Aorta (tissue), 5 donors: ENCODE results near the gene USP12. TPM values are rescaled to one million over a fixed set of nuclear protein-coding genes. Genes with fewer than 3 reads are reported as not detected.

ENCODE experiments used
- ATAC-seq: fragments of 200-7000 bp; cut with Tn5 transposase; one replicate; pipeline ENCODE4 v1.9.1; 2022; ENCODE audit warnings: moderate library complexity; ENCODE audit not compliant: low FRiP score
- DNase-seq, 2 donors: peaks; one replicate each; pipeline ENCODE4 v3.0.0-alpha.2; 2020
- H3K27ac ChIP-seq, 2 donors: one replicate each; pipeline ENCODE4 v1.5.1; 2013; ENCODE audit warnings: low read length in 2 of 2, mild to moderate bottlenecking in 2 of 2, moderate library complexity in 2 of 2, control low read depth in 1 of 2, inconsistent platforms in 1 of 2, low read depth in 1 of 2
- H3K27me3 ChIP-seq, 2 donors: one replicate each; pipeline ENCODE4 v1.6.1; 2013; ENCODE audit warnings: control low read depth in 1 of 2, low read length in 1 of 2, mild to moderate bottlenecking in 1 of 2, moderate library complexity in 1 of 2; ENCODE audit not compliant: insufficient read depth in 2 of 2, control insufficient read depth in 1 of 2
- H3K36me3 ChIP-seq, 2 donors: one replicate each; pipeline ENCODE4 v1.6.1; 2013; ENCODE audit warnings: control low read depth in 1 of 2, low read length in 1 of 2, mild to moderate bottlenecking in 1 of 2; ENCODE audit not compliant: insufficient read depth in 2 of 2, control insufficient read depth in 1 of 2
- H3K4me1 ChIP-seq, 2 donors: one replicate each; pipeline ENCODE4 v1.6.1; 2013; ENCODE audit warnings: low read length in 2 of 2, control low read depth in 1 of 2, mild to moderate bottlenecking in 1 of 2, moderate library complexity in 1 of 2; ENCODE audit not compliant: insufficient read depth in 2 of 2, control insufficient read depth in 1 of 2
- H3K4me3 ChIP-seq, 2 donors: one replicate each; pipeline ENCODE4 v1.5.1; 2013; ENCODE audit warnings: low read length in 2 of 2, control low read depth in 1 of 2, mild to moderate bottlenecking in 1 of 2
- H3K9me3 ChIP-seq: one replicate; pipeline ENCODE4 v1.6.1; 2013; ENCODE audit warnings: mild to moderate bottlenecking, low read length; ENCODE audit not compliant: control insufficient read depth
- WGBS, 2 donors: extraction: QIAGEN DNeasy Blood & Tissue Kit; methylation state at CpG; one replicate each; pipeline ENCODE4 v1.1.7; 2013; 5-methylcytosine and 5-hydroxymethylcytosine counted together
- intact Hi-C, 2 donors: fragments of 100-400 bp; cut with DNase I; formaldehyde crosslinking; loops; one replicate each; pipeline versions ENCODE4 v1.14.2 to v1.15.0; 2022
- polyA plus RNA-seq, 2 donors: library from polyadenylated mRNA; stranded (reverse); fragments of 200-250 nt; gene quantifications; one replicate each; pipeline ENCODE4 v1.2.3, GENCODE V29; 2013
- total RNA-seq, 2 donors: library from RNA; stranded (reverse); fragmentation: NEBNext Ultra II Directional; extraction: Animal tissue kit (Norgen Biotek cat#: 25700); gene quantifications; one replicate each; pipeline ENCODE4 v1.2.1, GENCODE V29; 2021
- donor health status: healthy with polysubstance abuse.
- donor health status: Bipolar disorder and iron deficiency.
- donor health status: DM: no; HTN: no; CAD: no.
- donor health status: DM: no; HTN: no; CAD: no.
- donor health status: DM: yes; HTN: yes; CAD: no.

Gene USP12
- total and polyA plus RNA-seq, 4 donors: 18.2 to 47.2 (median 39.6) TPM

DNA sequence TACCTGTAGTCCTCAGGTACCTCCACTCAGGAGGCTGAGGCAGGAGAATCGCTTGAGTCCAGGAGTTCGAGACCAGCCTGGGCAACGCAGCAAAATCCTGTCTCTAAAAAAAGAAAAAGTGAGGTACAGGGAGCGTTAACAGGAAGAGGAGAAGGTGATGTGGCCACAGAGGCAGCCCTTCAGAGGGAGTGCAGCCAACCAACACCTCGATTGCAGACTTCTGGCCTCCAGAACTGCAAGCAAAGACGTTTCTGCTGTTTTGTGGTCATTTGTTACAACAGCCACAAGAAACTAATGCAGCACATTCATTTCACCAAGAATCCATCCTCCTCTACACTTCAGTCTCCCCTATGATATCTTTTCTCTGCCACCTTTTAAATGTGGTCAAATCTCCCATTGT, 145.2 kb downstream of the USP12 start:
- no peaks in the 10 kb centered on the region for H3K4me1 ChIP-seq
- WGBS, 2 donors: 78% methylated on average over 6 of the region's 6 CpGs

DNA sequence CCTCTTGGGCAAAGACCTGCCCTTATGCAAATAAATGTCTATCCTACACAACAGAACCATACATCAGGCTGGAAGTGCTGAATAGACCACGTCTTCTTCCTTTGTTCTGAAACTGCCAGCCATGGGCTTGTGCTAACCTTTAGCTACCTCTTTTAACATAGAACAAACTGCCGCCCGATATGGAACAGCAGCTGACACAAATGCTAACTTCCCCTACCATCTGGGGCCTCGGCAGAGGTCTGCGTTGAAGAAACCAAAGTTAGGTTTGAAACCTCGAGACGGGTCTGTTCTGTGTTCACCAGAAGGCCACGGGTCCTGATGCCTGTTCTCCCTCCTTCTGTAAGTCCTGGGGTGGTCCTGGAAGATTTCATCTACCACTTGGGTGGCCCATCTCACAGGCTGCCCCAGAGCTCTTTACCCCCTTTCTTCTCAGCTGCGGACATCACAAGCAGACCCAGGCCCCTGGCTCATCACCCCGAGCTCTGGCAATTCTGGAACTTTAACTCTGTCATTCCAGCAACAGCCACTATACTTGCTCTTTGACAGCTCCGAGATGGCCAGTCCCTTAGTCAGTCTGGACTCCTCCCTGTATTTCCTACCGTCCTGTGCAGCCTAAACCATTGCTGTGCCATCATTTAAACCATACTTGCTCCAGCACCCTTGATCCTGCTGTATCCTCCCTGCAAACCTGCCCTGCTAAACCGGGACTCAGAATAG, 146.7 kb downstream of the USP12 start:
- Histone ChIP-seq H3K27ac (no peak overlapping the region), H3K36me3 (no peaks in the 10 kb centered on the region), H3K9me3 (no peaks in the 10 kb centered on the region), H3K4me3 (no peak overlapping the region), H3K4me1 (no peaks in the 10 kb centered on the region), H3K27me3 (no peaks in the 10 kb centered on the region)
- intact Hi-C loops: no loop called here
- no peak for DNase-seq
- no peak for ATAC-seq
- 81 to 84% methylated on average over 13 of the region's 13 CpGs for WGBS, 2 donors

More for the DNA sequence above, 145.2 kb downstream of the USP12 start:
- Histone ChIP-seq H3K27me3 (no peaks in the 10 kb centered on the region), H3K36me3 (no peaks in the 10 kb centered on the region), H3K4me3 (no peak overlapping the region), H3K27ac (no peak overlapping the region), H3K9me3 (no peaks in the 10 kb centered on the region)
- intact Hi-C loops: no loop called here
- no peak for ATAC-seq
- DNase-seq: no peak

GRCh38 chr13:27024074-27024461, 147.5 kb downstream of the USP12 start:
- Histone ChIP-seq H3K4me3 (no peak overlapping the region), H3K4me1 (no peaks in the 10 kb centered on the region), H3K9me3 (no peaks in the 10 kb centered on the region), H3K36me3 (no peaks in the 10 kb centered on the region), H3K27ac (no peak overlapping the region), H3K27me3 (no peaks in the 10 kb centered on the region)
- DNase-seq (no peak), ATAC-seq (no peak)
- 79 to 81% methylated on average over 2 of the region's 2 CpGs for WGBS, 2 donors
- intact Hi-C loops: no loop called here

- Histone ChIP-seq H3K27me3 (no peaks in the 10 kb centered on the region), H3K36me3 (no peaks in the 10 kb centered on the region), H3K27ac (no peak overlapping the region), H3K9me3 (no peaks in the 10 kb centered on the region), H3K4me1 (no peaks in the 10 kb centered on the region), H3K4me3 (no peak overlapping the region)
- 85 to 91% methylated on average over 8 of the region's 8 CpGs for WGBS, 2 donors
- no peak for ATAC-seq
- DNase-seq: no peak
- intact Hi-C loops: no loop called here
Observed at GRCh38 chr13:27023385-27024073, 148.1 kb downstream of the USP12 start.

GRCh38 chr13:27022571-27023311, 148.9 kb downstream of the USP12 start:
- Histone ChIP-seq H3K27me3 (no peaks in the 10 kb centered on the region), H3K9me3 (no peaks in the 10 kb centered on the region), H3K4me3 (no peak overlapping the region), H3K36me3 (no peaks in the 10 kb centered on the region), H3K27ac (no peak overlapping the region), H3K4me1 (no peaks in the 10 kb centered on the region)
- 57 to 64% methylated on average over 9 of the region's 9 CpGs for WGBS, 2 donors
- intact Hi-C loops: no loop called here
- ATAC-seq (no peak), DNase-seq (no peak)

DNA sequence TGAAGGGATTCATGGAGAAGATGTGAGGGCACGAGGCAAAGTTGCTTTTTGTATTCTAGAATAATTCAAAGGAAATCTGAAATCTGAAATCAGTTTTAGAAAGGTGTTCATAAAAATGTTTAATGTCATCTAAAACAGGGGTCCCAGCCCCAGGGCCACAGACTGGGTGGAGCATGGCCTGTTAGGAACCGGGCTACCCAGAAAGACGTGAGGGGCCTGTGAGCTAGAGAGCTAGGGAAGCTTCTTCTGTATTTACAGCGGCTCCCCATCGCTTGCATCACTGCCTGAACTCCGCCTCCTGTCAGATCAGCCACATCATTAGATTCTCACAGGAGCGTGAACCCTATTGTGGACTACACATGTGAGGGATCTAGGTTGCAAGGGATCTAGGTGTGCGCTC, 151.2 kb downstream of the USP12 start:
- intact Hi-C loops: no loop called here
- no peak for DNase-seq
- Histone ChIP-seq H3K4me1 (no peaks in the 10 kb centered on the region), H3K27ac (no peak overlapping the region), H3K9me3 (no peaks in the 10 kb centered on the region), H3K27me3 (no peaks in the 10 kb centered on the region), H3K36me3 (no peaks in the 10 kb centered on the region), H3K4me3 (no peak overlapping the region)
- no peak for ATAC-seq
- 95% methylated on average over 8 of the region's 8 CpGs for WGBS, 2 donors

DNA sequence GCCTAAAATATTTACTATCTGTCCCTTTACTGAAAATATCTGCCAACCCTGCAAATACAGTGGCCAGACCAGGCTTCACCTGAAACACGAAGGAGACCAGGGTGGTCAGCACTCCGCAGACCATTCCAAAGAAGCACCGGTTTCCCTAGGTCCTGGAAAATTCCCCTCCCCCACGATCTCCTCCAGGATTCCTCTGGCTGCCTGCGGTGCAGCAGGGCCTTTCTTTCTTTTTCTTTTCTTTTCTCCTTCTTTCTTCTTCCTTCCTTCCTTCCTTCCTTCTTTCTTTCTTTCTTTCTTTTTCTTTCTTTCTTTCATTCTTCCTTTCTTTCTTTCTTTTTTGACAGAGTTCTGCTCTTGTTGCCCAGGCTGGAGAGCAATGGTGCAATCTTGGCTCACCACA, 152.7 kb downstream of the USP12 start:
- no peaks in the 10 kb centered on the region for H3K4me1 ChIP-seq
- ATAC-seq (no peak), DNase-seq (no peak)
- H3K27me3 ChIP-seq: no peaks in the 10 kb centered on the region
- no peaks in the 10 kb centered on the region for H3K36me3 ChIP-seq
- no peak overlapping the region for H3K27ac ChIP-seq
- WGBS, 2 donors: 56 to 59% methylated on average over 5 of the region's 5 CpGs
- intact Hi-C loops: no loop called here
- no peak overlapping the region for H3K4me3 ChIP-seq
- H3K9me3 ChIP-seq: no peaks in the 10 kb centered on the region

DNA sequence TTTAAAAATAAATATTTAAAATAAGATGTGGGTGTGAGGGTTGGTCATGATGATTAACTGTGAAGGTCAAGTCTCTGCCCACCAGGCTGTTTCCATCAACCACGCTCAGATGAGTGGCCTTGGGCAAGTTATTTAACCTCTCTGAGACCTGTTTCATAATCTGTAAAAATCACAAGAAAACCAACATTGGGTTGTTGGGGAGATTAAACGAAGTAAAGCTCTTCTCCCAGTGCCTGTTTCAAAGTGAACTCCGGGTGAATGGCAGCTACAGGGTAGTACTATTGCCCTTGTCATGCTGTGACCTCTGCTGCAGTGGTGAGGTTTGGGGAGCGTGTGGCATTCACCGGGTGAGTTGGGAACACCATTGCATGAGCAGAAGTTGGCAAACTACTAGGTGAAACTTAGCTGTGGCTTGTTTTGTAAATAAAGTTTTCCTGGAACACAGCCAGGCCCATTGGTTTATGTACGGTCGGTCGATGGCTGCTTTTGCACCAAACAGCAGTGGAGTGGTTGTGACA, 153.2 kb downstream of the USP12 start:
- intact Hi-C loops: no loop called here
- DNase-seq: no peak
- no peak overlapping the region for H3K4me3 ChIP-seq
- H3K36me3 ChIP-seq: no peaks in the 10 kb centered on the region
- no peaks in the 10 kb centered on the region for H3K4me1 ChIP-seq
- 71 to 73% methylated on average over 8 of the region's 8 CpGs for WGBS, 2 donors
- no peak overlapping the region for H3K27ac ChIP-seq
- H3K9me3 ChIP-seq: no peaks in the 10 kb centered on the region
- H3K27me3 ChIP-seq: no peaks in the 10 kb centered on the region
- ATAC-seq: no peak
